Osteocyte (in vitro differentiated cells): ENCODE results near the gene KCNF1. TPM values are rescaled to one million over a fixed set of nuclear protein-coding genes. Genes with fewer than 3 reads are reported as not detected.

Experiments used
- DNase-seq: peaks from one replicate; pipeline ENCODE4 v3.0.0; 2021; ENCODE audit warnings: mixed read lengths; ENCODE audit not compliant: unreplicated experiment; ENCODE audit errors: extremely low spot score
- H3K27ac Mint-ChIP-seq: one replicate; pipeline ENCODE4 v1.8.0; 2021; ENCODE audit warnings: mild to moderate bottlenecking, mixed read lengths; ENCODE audit not compliant: unreplicated experiment
- H3K27me3 Mint-ChIP-seq: one replicate; pipeline ENCODE4 v1.8.0; 2021; ENCODE audit warnings: mixed read lengths; ENCODE audit not compliant: unreplicated experiment
- H3K36me3 Mint-ChIP-seq: one replicate; pipeline ENCODE4 v1.8.0; 2021; ENCODE audit warnings: mixed read lengths; ENCODE audit not compliant: unreplicated experiment
- H3K4me1 Mint-ChIP-seq: one replicate; pipeline ENCODE4 v1.8.0; 2021; ENCODE audit warnings: mixed read lengths; ENCODE audit not compliant: unreplicated experiment
- H3K4me3 Mint-ChIP-seq: one replicate; pipeline ENCODE4 v1.8.0; 2021; ENCODE audit warnings: mild to moderate bottlenecking, moderate library complexity, mixed read lengths; ENCODE audit not compliant: unreplicated experiment
- H3K9me3 Mint-ChIP-seq: one replicate; pipeline ENCODE4 v1.8.0; 2021; ENCODE audit warnings: mixed read lengths; ENCODE audit not compliant: unreplicated experiment
- total RNA-seq: library from RNA; stranded (reverse); gene quantifications from 2 replicates; pipeline ENCODE4 v1.2.1, GENCODE V29; 2021
- TF ChIP-seq, protein P1 (sequence below): fragments of 200-600 bp; sonication (generic); IDR thresholded peaks from 2 replicates; pipeline ENCODE4 v1.5.0; 2021; ENCODE audit warnings: antibody characterized with exemption, mild to moderate bottlenecking, moderate library complexity

Gene KCNF1
- total RNA-seq, 1 donor from 2014 or later, result not detected

DNA sequence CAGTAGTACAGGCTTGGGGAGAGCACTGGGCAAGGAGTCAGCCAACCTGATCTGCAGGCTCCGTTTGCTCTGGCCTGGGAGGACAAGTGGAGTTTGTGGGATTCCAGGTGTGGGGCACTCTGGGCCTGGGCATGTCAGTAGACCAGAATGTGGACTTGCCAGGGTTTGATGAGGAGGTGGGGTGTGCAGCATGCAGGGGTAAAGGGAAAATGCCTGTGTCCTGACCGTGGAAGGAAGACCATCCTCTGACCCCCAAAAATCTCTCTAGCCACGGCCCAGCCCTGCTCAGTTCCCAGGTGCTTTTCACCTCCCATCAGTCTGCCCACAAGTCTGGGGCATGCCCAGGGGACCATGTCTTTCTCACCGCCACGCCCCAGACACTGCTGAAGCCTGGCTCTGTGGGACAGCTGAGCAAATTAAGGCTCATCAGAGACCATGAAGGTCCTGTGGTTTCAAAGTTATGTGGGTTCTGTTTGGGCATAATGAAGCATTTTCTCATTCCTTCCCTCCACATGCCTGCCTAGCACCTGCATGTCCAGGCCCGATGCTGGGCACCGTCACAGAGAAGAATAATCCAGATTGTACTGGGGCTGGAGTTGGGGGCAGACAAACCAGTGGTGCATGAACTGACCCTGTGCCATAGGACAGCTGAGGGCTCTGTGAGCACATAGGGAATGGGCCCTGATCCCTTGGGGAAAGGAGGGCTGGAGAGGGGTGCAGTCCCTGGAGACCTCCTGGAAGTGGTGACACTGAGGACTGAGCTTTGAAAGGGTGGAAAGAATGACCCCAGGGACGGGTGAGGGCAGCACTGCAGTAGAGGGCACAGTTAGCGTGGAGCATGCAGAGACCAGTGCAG is 6.5 kb upstream of the KCNF1 start:
- peaks cover 7% of the 10 kb centered on the region for H3K27me3 Mint-ChIP-seq
- no peaks in the 10 kb centered on the region for H3K36me3 Mint-ChIP-seq
- TF ChIP-seq, protein P1, sequence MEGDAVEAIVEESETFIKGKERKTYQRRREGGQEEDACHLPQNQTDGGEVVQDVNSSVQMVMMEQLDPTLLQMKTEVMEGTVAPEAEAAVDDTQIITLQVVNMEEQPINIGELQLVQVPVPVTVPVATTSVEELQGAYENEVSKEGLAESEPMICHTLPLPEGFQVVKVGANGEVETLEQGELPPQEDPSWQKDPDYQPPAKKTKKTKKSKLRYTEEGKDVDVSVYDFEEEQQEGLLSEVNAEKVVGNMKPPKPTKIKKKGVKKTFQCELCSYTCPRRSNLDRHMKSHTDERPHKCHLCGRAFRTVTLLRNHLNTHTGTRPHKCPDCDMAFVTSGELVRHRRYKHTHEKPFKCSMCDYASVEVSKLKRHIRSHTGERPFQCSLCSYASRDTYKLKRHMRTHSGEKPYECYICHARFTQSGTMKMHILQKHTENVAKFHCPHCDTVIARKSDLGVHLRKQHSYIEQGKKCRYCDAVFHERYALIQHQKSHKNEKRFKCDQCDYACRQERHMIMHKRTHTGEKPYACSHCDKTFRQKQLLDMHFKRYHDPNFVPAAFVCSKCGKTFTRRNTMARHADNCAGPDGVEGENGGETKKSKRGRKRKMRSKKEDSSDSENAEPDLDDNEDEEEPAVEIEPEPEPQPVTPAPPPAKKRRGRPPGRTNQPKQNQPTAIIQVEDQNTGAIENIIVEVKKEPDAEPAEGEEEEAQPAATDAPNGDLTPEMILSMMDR, result no peak
- H3K9me3 Mint-ChIP-seq, result peaks cover 6% of the 10 kb centered on the region
- no peak overlapping the region for H3K27ac Mint-ChIP-seq
- DNase-seq, result no peak
- H3K4me3 Mint-ChIP-seq, result no peak overlapping the region
- peaks cover 4% of the 10 kb centered on the region for H3K4me1 Mint-ChIP-seq

DNA sequence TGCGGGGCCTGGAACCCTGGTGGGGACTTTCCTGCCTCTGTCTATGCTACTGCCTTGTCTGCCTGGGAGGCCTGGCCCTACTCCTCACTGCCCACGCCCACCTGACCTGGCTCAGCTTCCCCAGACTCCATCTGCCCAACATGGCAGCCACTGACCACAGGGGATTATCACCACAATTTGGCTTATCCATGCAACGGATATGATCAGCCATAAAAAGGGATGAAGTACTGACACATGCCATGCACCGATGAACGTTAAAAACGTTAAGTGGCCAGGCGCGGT is 5.9 kb upstream of the KCNF1 start:
- Mint-ChIP-seq H3K4me1 (peaks cover 4% of the 10 kb centered on the region), H3K27me3 (peaks cover 10% of the 10 kb centered on the region), H3K27ac (no peak overlapping the region), H3K9me3 (peaks cover 6% of the 10 kb centered on the region), H3K4me3 (no peak overlapping the region), H3K36me3 (no peaks in the 10 kb centered on the region)
- no peak for DNase-seq
- TF ChIP-seq, protein P1, result no peak

DNA sequence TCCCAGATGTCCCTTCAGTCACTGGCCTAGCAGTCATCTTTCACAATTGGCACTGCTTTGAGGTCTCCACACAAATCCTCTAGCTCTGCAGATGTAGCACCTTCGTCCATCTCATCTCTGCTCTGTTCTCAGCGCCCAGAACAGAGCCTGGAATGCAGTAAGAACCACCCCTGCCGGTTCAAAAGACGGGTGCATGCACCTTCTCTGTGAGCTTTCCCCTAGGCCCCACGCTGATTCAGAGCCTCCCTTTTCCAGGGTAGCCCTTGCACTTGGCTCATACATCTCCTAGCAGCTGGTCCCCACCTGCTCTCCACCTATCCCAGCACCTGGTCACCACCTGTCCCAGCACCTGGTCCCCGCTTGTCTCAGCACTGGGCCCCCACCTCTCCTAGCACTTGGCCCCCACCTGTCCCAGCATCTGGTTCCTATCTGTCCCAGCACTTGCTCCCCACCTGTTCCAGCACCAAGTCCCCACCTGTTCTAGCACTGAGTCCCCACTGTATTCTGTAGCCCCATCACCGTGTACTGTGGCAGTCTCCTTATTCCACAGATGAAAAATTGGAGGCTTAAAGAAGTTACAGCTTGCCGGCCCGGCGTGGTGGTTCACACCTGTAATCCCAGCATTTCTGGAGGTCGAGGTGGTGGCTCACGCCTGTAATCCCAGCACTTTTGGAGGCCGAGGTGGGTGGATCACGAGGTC is 4.7 kb upstream of the KCNF1 start:
- no peak overlapping the region for H3K4me3 Mint-ChIP-seq
- H3K4me1 Mint-ChIP-seq, result peaks cover 3% of the 10 kb centered on the region
- H3K27ac Mint-ChIP-seq, result no peak overlapping the region
- no peaks in the 10 kb centered on the region for H3K36me3 Mint-ChIP-seq
- no peak for DNase-seq
- TF ChIP-seq, protein P1, result no peak
- H3K9me3 Mint-ChIP-seq, result peaks cover 6% of the 10 kb centered on the region
- peaks cover 13% of the 10 kb centered on the region for H3K27me3 Mint-ChIP-seq

DNA sequence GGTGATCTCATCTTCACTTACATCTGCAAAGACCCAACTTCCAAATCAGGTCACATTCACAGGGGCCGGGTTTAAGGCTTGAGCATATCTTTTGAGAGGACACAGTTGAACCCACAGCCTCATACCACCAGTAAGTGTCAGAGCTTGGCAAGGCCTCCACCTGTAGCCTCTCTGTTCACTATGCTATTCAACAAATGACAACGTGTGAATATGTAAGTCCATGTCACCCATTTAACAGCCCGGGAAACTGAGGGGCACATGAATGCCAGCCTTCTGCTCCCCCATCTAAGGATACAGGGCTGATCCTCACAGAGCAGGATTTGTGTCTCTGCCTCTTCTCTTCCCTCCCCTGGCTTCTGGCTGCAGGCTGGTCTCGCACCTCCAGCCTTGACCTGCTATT is 3.5 kb upstream of the KCNF1 start:
- TF ChIP-seq, protein P1, result no peak
- DNase-seq, result no peak
- Mint-ChIP-seq H3K36me3 (no peaks in the 10 kb centered on the region), H3K27me3 (peaks cover 22% of the 10 kb centered on the region), H3K9me3 (peaks cover 6% of the 10 kb centered on the region), H3K4me1 (peaks cover 3% of the 10 kb centered on the region), H3K27ac (no peak overlapping the region), H3K4me3 (no peak overlapping the region)
